Natural killer cell (primary cell): ENCODE data around the gene SRC. TPM values are rescaled to one million over a fixed set of nuclear protein-coding genes. Genes with fewer than 3 reads are reported as not detected.
A peak's percentile ranks its signal among the peaks of the same experiment; 100 is the strongest.

Experiments
- ATAC-seq, 3 donors: fragments of 150-1000 bp in 2 of 3; fragments of 200-7000 bp in 1 of 3; cut with Tn5 transposase; 1 replicate in 1 of 3; 2 replicates in 2 of 3; pipeline ENCODE4 v1.10.0; 2021; ENCODE audit warnings: mild to moderate bottlenecking in 2 of 3, moderate library complexity in 2 of 3
- DNase-seq, 2 donors: peaks; one replicate each; pipeline versions ENCODE4 v3.0.0 to v3.0.0-alpha.2; 2013 to 2021; ENCODE audit warnings: mixed read lengths in 1 of 2
- H3K27ac ChIP-seq: one replicate; pipeline ENCODE4 v1.5.1; 2013; ENCODE audit warnings: mild to moderate bottlenecking, low read length
- H3K27me3 ChIP-seq: one replicate; pipeline ENCODE4 v1.6.1; 2013; ENCODE audit warnings: low read length; ENCODE audit not compliant: control insufficient read depth, insufficient read depth
- H3K36me3 ChIP-seq: one replicate; pipeline ENCODE4 v1.6.1; 2013; ENCODE audit warnings: low read length; ENCODE audit not compliant: control insufficient read depth, insufficient read depth
- H3K4me1 ChIP-seq: one replicate; pipeline ENCODE4 v1.6.1; 2013; ENCODE audit warnings: low read length; ENCODE audit not compliant: control insufficient read depth, insufficient read depth
- H3K4me3 ChIP-seq: one replicate; pipeline ENCODE4 v1.5.1; 2013; ENCODE audit warnings: low read length
- H3K9me3 ChIP-seq: one replicate; pipeline ENCODE4 v1.6.1; 2013; ENCODE audit warnings: low read length; ENCODE audit not compliant: control insufficient read depth, insufficient read depth
- H3K27ac Mint-ChIP-seq, 2 donors: one replicate each; pipeline ENCODE4 v1.8.0; 2022; ENCODE audit warnings: mild to moderate bottlenecking in 2 of 2, mixed read lengths in 2 of 2, moderate library complexity in 1 of 2
- H3K27me3 Mint-ChIP-seq, 2 donors: one replicate each; pipeline ENCODE4 v1.8.0; 2022; ENCODE audit warnings: low read depth in 2 of 2, mixed read lengths in 2 of 2
- H3K36me3 Mint-ChIP-seq: one replicate; pipeline ENCODE4 v1.8.0; 2022; ENCODE audit warnings: mixed read lengths
- H3K4me1 Mint-ChIP-seq, 2 donors: one replicate each; pipeline ENCODE4 v1.8.0; 2022; ENCODE audit warnings: mixed read lengths in 2 of 2
- H3K4me3 Mint-ChIP-seq: one replicate; pipeline ENCODE4 v1.8.0; 2022; ENCODE audit warnings: mild to moderate bottlenecking, moderate library complexity, mixed read lengths
- H3K9me3 Mint-ChIP-seq, 2 donors: one replicate each; pipeline ENCODE4 v1.8.0; 2022; ENCODE audit warnings: mixed read lengths in 2 of 2
- WGBS: methylation state at CpG from one replicate; pipeline ENCODE4 v1.1.7; 2013; ENCODE audit warnings: missing lambda C conversion rate; ENCODE audit not compliant: insufficient coverage; 5-methylcytosine and 5-hydroxymethylcytosine counted together
- intact Hi-C: fragments of 100-400 bp; cut with micrococcal nuclease; formaldehyde crosslinking; loops from one replicate; pipeline ENCODE4 v1.14.2; 2022
- total RNA-seq, 4 donors: library from RNA; stranded (reverse); fragments of 120-200 nt in 1 of 4; gene quantifications; one replicate each; pipeline versions ENCODE4 v1.2.3 to v1.2.4, GENCODE V29; 2013 to 2022
- TF ChIP-seq, protein P1 (sequence below): fragments of 200-600 bp; IDR thresholded peaks from one replicate; pipeline ENCODE4 v1.8.0; 2022; ENCODE audit warnings: antibody characterized with exemption

SRC gene
- total RNA-seq, 3 donors from 2014 or later (not counting 1 experiment from before 2014, with no cell fraction given): 2.3 to 15.6 (median 10.5) TPM

DNA sequence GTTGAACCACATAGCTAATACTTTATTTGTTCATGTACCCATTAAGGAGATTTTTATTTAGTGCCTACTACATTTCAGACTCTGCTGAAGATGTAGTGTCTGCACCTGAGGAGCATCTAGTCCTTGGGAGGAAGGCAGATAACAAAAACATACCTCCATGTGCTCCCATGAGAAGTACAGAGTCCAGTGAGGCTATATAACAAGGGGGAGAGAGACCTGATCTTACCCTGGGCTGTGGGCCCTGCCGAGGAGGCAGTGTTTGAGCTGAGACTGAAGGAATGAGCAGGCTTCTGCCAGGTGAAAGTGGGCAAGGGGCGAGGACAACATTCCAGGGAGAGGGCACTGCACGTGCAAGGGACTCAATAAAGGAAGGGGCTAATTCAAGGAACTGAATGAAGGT lies 44.4 kb upstream of the SRC start:
- Histone ChIP-seq H3K4me3 (no peak overlapping the region), H3K27ac (no peak overlapping the region), H3K4me1 (no peaks in the 10 kb centered on the region), H3K36me3 (peaks cover 46% of the 10 kb centered on the region), H3K9me3 (no peaks in the 10 kb centered on the region), H3K27me3 (no peaks in the 10 kb centered on the region)
- ATAC-seq (no peak), DNase-seq (no peak)
- Mint-ChIP-seq H3K36me3 (no peaks in the 10 kb centered on the region), H3K9me3 (no peaks in the 10 kb centered on the region), H3K27ac (no peak overlapping the region), H3K4me1 (peaks cover 8 to 32% of the 10 kb centered on the region in 2 donors), H3K4me3 (no peak overlapping the region), H3K27me3 (no peaks in the 10 kb centered on the region)
- intact Hi-C loops: no loop called here
- TF ChIP-seq, protein P1, sequence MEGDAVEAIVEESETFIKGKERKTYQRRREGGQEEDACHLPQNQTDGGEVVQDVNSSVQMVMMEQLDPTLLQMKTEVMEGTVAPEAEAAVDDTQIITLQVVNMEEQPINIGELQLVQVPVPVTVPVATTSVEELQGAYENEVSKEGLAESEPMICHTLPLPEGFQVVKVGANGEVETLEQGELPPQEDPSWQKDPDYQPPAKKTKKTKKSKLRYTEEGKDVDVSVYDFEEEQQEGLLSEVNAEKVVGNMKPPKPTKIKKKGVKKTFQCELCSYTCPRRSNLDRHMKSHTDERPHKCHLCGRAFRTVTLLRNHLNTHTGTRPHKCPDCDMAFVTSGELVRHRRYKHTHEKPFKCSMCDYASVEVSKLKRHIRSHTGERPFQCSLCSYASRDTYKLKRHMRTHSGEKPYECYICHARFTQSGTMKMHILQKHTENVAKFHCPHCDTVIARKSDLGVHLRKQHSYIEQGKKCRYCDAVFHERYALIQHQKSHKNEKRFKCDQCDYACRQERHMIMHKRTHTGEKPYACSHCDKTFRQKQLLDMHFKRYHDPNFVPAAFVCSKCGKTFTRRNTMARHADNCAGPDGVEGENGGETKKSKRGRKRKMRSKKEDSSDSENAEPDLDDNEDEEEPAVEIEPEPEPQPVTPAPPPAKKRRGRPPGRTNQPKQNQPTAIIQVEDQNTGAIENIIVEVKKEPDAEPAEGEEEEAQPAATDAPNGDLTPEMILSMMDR: no peak
- 89% methylated on average over 3 of the region's 3 CpGs for WGBS

DNA sequence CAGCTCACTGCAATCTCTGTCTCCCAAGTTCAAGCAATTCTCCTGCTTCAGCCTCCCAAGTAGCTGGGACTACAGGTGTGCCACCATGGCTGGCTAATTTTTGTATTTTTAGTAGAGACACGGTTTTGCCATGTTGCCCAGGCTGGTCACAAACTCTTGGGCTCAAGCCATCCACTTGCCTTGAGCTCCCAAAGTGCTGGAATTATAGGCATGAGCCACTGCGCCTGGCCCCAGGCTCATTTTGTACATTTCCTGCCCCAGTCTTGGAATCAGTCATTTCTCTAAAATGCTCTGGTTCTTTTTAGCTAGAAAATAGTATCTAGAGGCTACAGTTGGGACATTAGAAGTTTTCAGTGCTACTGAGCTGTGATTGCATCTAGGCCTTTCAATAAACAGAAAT lies 43.0 kb upstream of the SRC start:
- H3K36me3 Mint-ChIP-seq: no peaks in the 10 kb centered on the region
- DNase-seq (no peak), ATAC-seq (no peak)
- Histone ChIP-seq H3K36me3 (peaks cover 44% of the 10 kb centered on the region), H3K27me3 (no peaks in the 10 kb centered on the region), H3K27ac (no peak overlapping the region), H3K9me3 (no peaks in the 10 kb centered on the region), H3K4me1 (no peaks in the 10 kb centered on the region), H3K4me3 (no peak overlapping the region)
- H3K4me3 Mint-ChIP-seq: no peak overlapping the region
- no peaks in the 10 kb centered on the region for H3K9me3 Mint-ChIP-seq
- H3K27ac Mint-ChIP-seq: peak overlapping the region in 1 of 2 donors; percentile 10
- WGBS: 87% methylated on average over 2 of the region's 2 CpGs
- no peaks in the 10 kb centered on the region for H3K27me3 Mint-ChIP-seq
- TF ChIP-seq, protein P1: no peak
- peaks cover 0 to 23% of the 10 kb centered on the region in 2 donors for H3K4me1 Mint-ChIP-seq
- intact Hi-C loops: no loop called here

DNA sequence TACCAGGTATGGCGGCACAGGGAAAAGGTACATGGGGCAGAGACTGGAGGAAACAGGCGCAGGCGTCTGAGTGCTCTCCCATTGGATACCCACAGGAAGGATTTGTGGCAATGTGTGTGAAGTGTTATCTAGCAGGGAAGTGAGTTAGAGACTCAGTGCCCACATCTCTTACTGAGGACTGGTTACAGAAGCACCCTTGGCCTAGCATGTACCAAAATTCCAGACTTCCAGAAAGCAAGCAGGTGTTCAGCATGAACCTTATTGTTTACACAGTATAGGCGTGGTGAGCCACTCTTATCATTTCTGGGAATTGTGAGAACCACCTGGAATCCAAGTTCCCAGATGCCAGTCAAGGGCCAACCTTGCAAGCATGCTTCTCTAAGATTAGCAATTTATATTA lies 42.3 kb upstream of the SRC start:
- intact Hi-C loops: no loop called here
- Mint-ChIP-seq H3K36me3 (no peaks in the 10 kb centered on the region), H3K27me3 (no peaks in the 10 kb centered on the region), H3K4me3 (no peak overlapping the region), H3K27ac (peak overlapping the region in 1 of 2 donors; percentile 10), H3K4me1 (peaks cover 0 to 19% of the 10 kb centered on the region in 2 donors), H3K9me3 (no peaks in the 10 kb centered on the region)
- WGBS: 88% methylated on average over 4 of the region's 4 CpGs
- no peak for DNase-seq
- TF ChIP-seq, protein P1: no peak
- Histone ChIP-seq H3K4me1 (no peaks in the 10 kb centered on the region), H3K9me3 (no peaks in the 10 kb centered on the region), H3K36me3 (peaks cover 46% of the 10 kb centered on the region), H3K27ac (no peak overlapping the region), H3K4me3 (no peak overlapping the region), H3K27me3 (no peaks in the 10 kb centered on the region)
- ATAC-seq: no peak

DNA sequence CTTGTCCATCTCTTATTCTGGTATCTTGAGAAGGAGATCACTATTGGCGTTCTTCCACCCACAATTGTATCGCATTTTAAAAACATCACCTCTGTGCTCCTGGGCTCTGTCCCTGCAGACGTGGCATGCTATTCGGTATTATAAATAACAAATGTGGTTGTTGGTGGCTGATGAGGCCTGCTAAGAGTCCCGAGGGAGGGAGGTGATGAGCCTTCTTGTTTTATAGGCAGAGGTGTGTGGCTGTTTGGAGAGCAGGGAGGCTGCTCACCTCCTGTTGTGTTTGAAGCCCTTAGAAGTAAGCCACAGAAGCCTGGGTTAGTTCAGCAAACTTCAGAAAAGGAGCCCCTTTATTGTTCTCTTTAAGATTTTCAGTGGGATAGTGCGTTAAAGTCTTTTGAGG lies 40.9 kb upstream of the SRC start:
- 90% methylated on average over 5 of the region's 6 CpGs for WGBS
- H3K27me3 Mint-ChIP-seq: no peaks in the 10 kb centered on the region
- peaks cover 0 to 16% of the 10 kb centered on the region in 2 donors for H3K4me1 Mint-ChIP-seq
- no peak overlapping the region for H3K4me3 Mint-ChIP-seq
- no peak for DNase-seq
- H3K36me3 ChIP-seq: peaks cover 48% of the 10 kb centered on the region
- no peaks in the 10 kb centered on the region for H3K4me1 ChIP-seq
- no peak for ATAC-seq
- TF ChIP-seq, protein P1: no peak
- H3K9me3 ChIP-seq: no peaks in the 10 kb centered on the region
- no peaks in the 10 kb centered on the region for H3K27me3 ChIP-seq
- H3K9me3 Mint-ChIP-seq: no peaks in the 10 kb centered on the region
- intact Hi-C loops: no loop called here
- H3K27ac ChIP-seq: no peak overlapping the region
- no peak overlapping the region for H3K4me3 ChIP-seq
- no peak overlapping the region for H3K27ac Mint-ChIP-seq
- H3K36me3 Mint-ChIP-seq: no peaks in the 10 kb centered on the region
